Astrocyte of the spinal cord (primary cell): Measurements from ENCODE around the gene OR4K1.

Experiments
- DNase-seq: peaks from one replicate; pipeline ENCODE4 v3.0.0; 2011; ENCODE audit warnings: low read depth, low spot score
- H3K4me3 ChIP-seq: 2 replicates; pipeline ENCODE4 v1.5.1; 2011; ENCODE audit warnings: low read depth, mild to moderate bottlenecking, low read length, moderate library complexity
- CTCF ChIP-seq: IDR thresholded peaks from 2 replicates; pipeline ENCODE4 v1.5.1; 2012; ENCODE audit warnings: low read depth, mild to moderate bottlenecking, low read length, inconsistent platforms
- in situ Hi-C: cut with HindIII; loops from 2 replicates; pipeline ENCODE4 v1.10.0; 2017; ENCODE audit warnings: low sequenced_read_pairs

Gene OR4K1

GRCh38 chr14:19974844-19975243, 44.1 kb downstream of the OR4K1 start:
- in situ Hi-C loops = no loop called here
- TF ChIP-seq CTCF = no peak
- H3K4me3 ChIP-seq = no peak overlapping the region
- DNase-seq = no peak

GRCh38 chr14:19975291-19975690, 44.6 kb downstream of the OR4K1 start, which contains the start of gene OR4K15:
Gene OR4K15, plus strand, starts transcription at chr14:19975591. Its CDS starts 0 bp downstream, at chr14:19975591.
- TF ChIP-seq CTCF = no peak
- in situ Hi-C loops = no loop called here
- no peak within 1 kb of the TSS for H3K4me3 ChIP-seq
- no peak for DNase-seq
